Measurements from ENCODE around the gene SLCO4C1. TPM values are rescaled to one million over a fixed set of nuclear protein-coding genes. Genes with fewer than 3 reads are reported as not detected.
A peak's percentile ranks its signal among the peaks of the same experiment; 100 is the strongest.

SLCO4C1 gene
- total and polyA plus RNA-seq, 2 of the 13 experiments (the other 11 are each of a cell fraction or from before 2014, with no cell fraction given) = 1.3 to 7.8 TPM

- TF ChIP-seq THAP9 (CRISPR knock-in tag; IDR thresholded peaks at IDR 0.05; ENCODE audit: borderline replicate concordance) = no peak
- TF ChIP-seq PHB2 (IDR thresholded peaks at IDR 0.05; ENCODE audit: partially characterized antibody) = no peak
- TF ChIP-seq SALL2 (CRISPR knock-in tag; IDR thresholded peaks at IDR 0.05) = no peak
- TF ChIP-seq WIZ (CRISPR knock-in tag; IDR thresholded peaks at IDR 0.05) = no peak
- no peak for TF ChIP-seq CREB1 (IDR thresholded peaks at IDR 0.05)
- TF ChIP-seq CREB1 (CRISPR knock-in tag; IDR thresholded peaks at IDR 0.05) = peak; percentile 79
- TF ChIP-seq, protein P1, sequence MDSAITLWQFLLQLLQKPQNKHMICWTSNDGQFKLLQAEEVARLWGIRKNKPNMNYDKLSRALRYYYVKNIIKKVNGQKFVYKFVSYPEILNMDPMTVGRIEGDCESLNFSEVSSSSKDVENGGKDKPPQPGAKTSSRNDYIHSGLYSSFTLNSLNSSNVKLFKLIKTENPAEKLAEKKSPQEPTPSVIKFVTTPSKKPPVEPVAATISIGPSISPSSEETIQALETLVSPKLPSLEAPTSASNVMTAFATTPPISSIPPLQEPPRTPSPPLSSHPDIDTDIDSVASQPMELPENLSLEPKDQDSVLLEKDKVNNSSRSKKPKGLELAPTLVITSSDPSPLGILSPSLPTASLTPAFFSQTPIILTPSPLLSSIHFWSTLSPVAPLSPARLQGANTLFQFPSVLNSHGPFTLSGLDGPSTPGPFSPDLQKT (CRISPR knock-in tag; IDR thresholded peaks at IDR 0.05; ENCODE audit: borderline replicate concordance) = no peak
- TF ChIP-seq ZNF12 (CRISPR knock-in tag; IDR thresholded peaks at IDR 0.05) = peak; percentile 66; the same call in 1 of the 2 replicates
- TF ChIP-seq ZNF782 (CRISPR knock-in tag; IDR thresholded peaks at IDR 0.05; ENCODE audit: borderline replicate concordance) = no peak
- TF ChIP-seq KDM3A (CRISPR knock-in tag; IDR thresholded peaks at IDR 0.05; ENCODE audit: low read depth) = peak; percentile 91; the same call in 1 of the 2 replicates
- TF ChIP-seq, protein P2, sequence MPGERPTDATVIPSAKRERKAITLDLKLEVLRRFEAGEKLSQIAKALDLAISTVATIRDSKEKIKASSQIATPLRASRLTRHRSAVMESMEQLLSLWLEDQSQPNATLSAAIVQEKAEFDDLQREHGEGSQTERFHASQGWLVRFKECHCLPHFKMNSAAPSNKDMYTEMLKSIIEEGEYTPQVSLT (CRISPR knock-in tag; IDR thresholded peaks at IDR 0.05; ENCODE audit: borderline replicate concordance, low read depth) = no peak
- TF ChIP-seq MAFF (IDR thresholded peaks at IDR 0.05; ENCODE audit: low read depth, low read length) = 0 out of 2 replicates have a peak, but pooled peaks have one; percentile 0
- no peak for TF ChIP-seq ZNF766 (CRISPR knock-in tag; IDR thresholded peaks at IDR 0.05; ENCODE audit: borderline replicate concordance)
- TF ChIP-seq NR2C2 (CRISPR knock-in tag; IDR thresholded peaks at IDR 0.05; ENCODE audit: borderline replicate concordance) = peak; percentile 55; the same call in 1 of the 2 replicates
- TF ChIP-seq ZNF24 (IDR thresholded peaks at IDR 0.05) = peak; percentile 80
- TF ChIP-seq, protein P3, sequence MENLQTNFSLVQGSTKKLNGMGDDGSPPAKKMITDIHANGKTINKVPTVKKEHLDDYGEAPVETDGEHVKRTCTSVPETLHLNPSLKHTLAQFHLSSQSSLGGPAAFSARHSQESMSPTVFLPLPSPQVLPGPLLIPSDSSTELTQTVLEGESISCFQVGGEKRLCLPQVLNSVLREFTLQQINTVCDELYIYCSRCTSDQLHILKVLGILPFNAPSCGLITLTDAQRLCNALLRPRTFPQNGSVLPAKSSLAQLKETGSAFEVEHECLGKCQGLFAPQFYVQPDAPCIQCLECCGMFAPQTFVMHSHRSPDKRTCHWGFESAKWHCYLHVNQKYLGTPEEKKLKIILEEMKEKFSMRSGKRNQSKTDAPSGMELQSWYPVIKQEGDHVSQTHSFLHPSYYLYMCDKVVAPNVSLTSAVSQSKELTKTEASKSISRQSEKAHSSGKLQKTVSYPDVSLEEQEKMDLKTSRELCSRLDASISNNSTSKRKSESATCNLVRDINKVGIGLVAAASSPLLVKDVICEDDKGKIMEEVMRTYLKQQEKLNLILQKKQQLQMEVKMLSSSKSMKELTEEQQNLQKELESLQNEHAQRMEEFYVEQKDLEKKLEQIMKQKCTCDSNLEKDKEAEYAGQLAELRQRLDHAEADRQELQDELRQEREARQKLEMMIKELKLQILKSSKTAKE (CRISPR knock-in tag; IDR thresholded peaks at IDR 0.05; ENCODE audit: borderline replicate concordance) = peak; percentile 53; the same call in 1 of the 2 replicates
- no peak for TF ChIP-seq NR3C1 (CRISPR knock-in tag; IDR thresholded peaks at IDR 0.05)
- no peak for TF ChIP-seq ZSCAN12 (CRISPR knock-in tag; IDR thresholded peaks at IDR 0.05)
- TF ChIP-seq, protein P4, sequence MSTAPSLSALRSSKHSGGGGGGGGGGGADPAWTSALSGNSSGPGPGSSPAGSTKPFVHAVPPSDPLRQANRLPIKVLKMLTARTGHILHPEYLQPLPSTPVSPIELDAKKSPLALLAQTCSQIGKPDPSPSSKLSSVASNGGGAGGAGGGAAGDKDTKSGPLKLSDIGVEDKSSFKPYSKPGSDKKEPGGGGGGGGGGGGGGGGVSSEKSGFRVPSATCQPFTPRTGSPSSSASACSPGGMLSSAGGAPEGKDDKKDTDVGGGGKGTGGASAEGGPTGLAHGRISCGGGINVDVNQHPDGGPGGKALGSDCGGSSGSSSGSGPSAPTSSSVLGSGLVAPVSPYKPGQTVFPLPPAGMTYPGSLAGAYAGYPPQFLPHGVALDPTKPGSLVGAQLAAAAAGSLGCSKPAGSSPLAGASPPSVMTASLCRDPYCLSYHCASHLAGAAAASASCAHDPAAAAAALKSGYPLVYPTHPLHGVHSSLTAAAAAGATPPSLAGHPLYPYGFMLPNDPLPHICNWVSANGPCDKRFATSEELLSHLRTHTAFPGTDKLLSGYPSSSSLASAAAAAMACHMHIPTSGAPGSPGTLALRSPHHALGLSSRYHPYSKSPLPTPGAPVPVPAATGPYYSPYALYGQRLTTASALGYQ (CRISPR knock-in tag; IDR thresholded peaks at IDR 0.05) = peak; percentile 99
- TF ChIP-seq SCMH1 (CRISPR knock-in tag; IDR thresholded peaks at IDR 0.05; ENCODE audit: borderline replicate concordance) = no peak
- no peak for TF ChIP-seq REL (CRISPR knock-in tag; conservative IDR thresholded peaks at IDR 0.05)
- no peak for TF ChIP-seq CHCHD3 (CRISPR knock-in tag; IDR thresholded peaks at IDR 0.05)
- TF ChIP-seq MIER3 (CRISPR knock-in tag; IDR thresholded peaks at IDR 0.05; ENCODE audit: borderline replicate concordance) = peak; percentile 97
- no peak for TF ChIP-seq MTF2 (CRISPR knock-in tag; IDR thresholded peaks at IDR 0.05; ENCODE audit: borderline replicate concordance)
These were observed 73.3 kb downstream of the SLCO4C1 start (continued) for GRCh38 chr5:102222772-102223171.
